GM21717 (cell line): ENCODE data around the gene ACAP1.
"Not testable (repeated sequence)": the region's sequence is repeated elsewhere in the genome, so short reads cannot be mapped to it uniquely, and the experiment has no call there.

Source experiments
- ATAC-seq: cut with Tn5 transposase; IDR thresholded peaks from one replicate; pipeline ENCODE4 v1.9.1; 2021; ENCODE audit warnings: mild to moderate bottlenecking, moderate library complexity; ENCODE audit not compliant: unreplicated experiment

Gene ACAP1

GRCh38 chr17:7328840-7329373 lies 7.4 kb upstream of the ACAP1 start, which contains the start of gene NEURL4:
Gene NEURL4, minus strand, starts transcription at chr17:7329335. Its CDS starts 23 bp downstream, at chr17:7329312.
- ATAC-seq, result peak; percentile 7

DNA sequence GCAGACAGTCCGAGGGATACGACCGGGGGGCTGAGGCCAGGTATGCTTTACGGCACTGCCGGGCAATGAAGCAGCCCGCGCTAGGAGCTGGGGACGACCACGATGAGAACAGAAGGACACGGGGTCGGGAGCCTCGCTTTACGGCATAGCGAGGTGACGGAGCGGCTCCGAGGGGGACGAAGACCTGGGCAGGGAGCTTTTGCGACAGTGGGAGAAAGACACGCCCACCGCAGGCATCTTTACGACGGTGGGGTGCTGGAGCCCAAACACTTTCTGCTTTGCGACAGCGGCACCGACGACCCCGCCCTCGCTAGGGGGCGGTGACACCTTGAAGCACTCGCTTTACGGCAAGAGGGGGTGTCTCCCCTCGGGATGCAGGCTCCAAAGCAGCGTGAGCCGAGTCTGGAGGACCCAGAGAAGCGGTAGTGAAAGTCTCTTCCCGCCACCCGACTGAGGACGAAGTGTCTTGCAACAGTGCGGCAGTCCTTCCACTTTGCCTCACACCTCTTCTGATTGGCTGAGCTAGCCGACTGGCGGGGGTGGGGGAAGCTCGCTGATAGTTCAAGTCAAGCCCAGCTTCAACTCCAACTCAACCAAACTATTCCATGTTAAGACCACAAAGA lies 6.8 kb upstream of the ACAP1 start:
- peak; percentile 49 for ATAC-seq

- peak; percentile 32 for ATAC-seq
Observed at GRCh38 chr17:7329997-7330637, 6.2 kb upstream of the ACAP1 start.

- ATAC-seq, result no peak
Observed at GRCh38 chr17:7330638-7331015, 5.7 kb upstream of the ACAP1 start.

DNA sequence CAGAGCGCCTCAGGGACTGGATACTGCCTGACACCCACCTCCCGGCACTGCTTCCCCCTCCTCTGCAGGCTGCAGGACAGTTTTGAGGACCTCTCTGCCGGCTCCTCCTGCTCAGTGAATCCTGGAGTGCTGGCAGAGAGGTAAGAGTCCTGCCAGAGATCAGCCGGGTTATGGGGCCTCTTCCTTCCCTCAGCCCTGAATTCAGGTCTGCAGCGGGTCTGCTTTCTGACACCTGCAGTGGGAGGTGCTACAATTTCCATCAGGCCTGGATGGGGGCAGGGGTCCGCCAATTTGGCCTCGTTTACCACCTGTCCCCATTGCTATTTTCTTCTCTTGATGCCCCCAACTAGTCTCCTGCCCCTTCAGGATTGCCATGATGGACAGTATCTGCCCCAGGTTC lies 4.2 kb upstream of the ACAP1 start:
- no peak for ATAC-seq

GRCh38 chr17:7332600-7333069 lies 3.7 kb upstream of the ACAP1 start:
- not testable (repeated sequence) for ATAC-seq

GRCh38 chr17:7334938-7335538 lies 1.3 kb upstream of the ACAP1 start:
- ATAC-seq, result no peak

DNA sequence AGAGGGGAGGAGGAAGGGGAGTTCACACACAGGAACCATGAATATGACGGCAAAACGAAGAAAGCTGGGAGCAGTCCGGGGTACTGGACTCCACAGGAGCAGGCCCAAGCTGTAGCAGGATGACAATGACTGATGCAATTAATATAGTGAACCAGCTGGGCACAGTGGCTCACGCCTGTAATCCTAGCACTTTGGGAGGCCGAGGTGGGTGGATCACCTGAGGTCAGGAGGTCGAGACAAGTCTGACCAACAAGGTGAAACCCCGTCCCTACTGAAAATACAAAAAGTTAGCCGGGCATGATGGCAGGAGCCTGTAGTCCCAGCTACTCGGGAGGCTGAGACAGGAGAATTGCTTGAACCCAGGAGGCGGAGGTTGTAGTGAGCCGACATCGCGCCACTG lies 564 bp upstream of the ACAP1 start:
- ATAC-seq, result not testable (repeated sequence)

- not testable (repeated sequence) for ATAC-seq
Observed at GRCh38 chr17:7337600-7337999, 1.3 kb downstream of the ACAP1 start.

DNA sequence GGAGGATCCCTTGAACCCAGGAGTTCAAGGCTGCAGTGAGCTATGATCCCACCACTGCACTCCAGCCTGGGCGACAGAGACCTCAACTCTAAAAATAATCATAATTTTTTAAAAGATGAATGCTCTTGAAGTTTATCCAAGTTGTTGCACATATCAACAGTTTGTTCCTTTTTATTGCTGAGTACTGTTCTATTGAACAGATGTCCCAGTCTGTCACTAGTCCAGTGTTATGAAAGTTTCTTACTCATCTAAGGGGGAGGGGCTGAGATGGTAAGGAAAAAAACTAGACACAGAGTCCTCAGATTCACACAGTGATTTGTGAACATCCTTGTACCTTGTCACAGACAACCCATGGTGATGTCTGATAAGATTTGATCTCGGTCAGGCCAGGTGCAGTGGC lies 3.9 kb downstream of the ACAP1 start:
- no peak for ATAC-seq

DNA sequence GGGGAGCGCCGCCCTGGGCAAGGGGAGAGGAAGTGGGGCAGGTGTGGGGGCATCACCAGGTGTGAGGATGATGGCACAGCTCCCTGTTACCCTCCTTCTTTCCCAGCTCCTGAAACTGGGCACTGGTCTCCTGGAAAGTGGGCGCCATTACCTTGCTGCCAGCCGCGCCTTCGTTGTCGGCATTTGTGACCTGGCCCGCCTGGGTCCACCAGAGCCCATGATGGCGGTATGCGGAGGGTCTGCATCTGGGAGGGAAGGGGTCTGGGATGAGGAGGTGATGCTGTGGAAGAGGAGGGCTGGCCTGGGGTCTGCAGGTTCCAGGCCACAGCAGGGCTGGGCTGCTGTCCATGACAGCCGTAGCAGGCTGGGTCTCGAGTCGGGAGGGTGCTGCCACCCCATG lies 5.5 kb downstream of the ACAP1 start:
- ATAC-seq, result no peak

- ATAC-seq, result no peak
Observed at GRCh38 chr17:7343250-7343649, 6.9 kb downstream of the ACAP1 start.

DNA sequence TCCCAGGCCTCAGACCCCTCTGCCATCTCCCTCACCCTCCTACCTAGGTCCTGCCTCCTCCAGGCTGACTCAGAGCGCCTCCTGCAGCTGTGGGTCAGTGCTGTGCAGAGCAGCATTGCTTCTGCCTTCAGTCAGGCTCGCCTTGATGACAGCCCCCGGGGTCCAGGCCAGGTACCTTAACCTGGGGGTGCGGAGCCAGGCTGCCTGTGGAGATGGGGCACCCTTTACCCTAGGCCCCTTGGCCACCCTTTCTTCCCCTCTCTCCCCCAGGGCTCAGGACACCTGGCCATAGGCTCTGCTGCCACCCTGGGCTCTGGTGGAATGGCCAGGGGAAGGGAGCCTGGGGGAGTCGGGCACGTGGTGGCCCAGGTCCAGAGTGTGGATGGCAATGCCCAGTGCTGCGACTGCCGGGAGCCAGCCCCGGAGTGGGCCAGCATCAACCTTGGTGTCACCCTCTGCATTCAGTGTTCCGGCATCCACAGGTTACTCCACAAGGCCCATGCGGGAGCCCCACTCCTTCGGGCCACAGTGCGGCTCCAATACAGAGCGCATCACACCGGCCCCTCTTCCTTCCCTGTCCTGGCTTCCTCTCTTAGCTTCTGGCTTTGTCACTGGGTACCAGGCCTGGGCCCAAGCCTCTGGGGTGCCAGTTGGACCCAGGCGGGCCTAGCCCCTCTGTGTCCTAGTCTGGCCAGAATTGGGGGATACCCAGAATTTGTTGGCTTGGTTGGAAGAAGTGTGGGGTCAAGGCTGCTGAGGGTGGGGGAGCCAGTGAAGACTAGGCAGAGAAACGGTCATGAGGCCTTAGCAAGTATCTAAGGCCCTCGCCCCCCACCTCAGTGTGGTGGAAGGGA lies 10.7 kb downstream of the ACAP1 start:
- ATAC-seq, result no peak

GRCh38 chr17:7347630-7348477 lies 11.5 kb downstream of the ACAP1 start:
- no peak for ATAC-seq

DNA sequence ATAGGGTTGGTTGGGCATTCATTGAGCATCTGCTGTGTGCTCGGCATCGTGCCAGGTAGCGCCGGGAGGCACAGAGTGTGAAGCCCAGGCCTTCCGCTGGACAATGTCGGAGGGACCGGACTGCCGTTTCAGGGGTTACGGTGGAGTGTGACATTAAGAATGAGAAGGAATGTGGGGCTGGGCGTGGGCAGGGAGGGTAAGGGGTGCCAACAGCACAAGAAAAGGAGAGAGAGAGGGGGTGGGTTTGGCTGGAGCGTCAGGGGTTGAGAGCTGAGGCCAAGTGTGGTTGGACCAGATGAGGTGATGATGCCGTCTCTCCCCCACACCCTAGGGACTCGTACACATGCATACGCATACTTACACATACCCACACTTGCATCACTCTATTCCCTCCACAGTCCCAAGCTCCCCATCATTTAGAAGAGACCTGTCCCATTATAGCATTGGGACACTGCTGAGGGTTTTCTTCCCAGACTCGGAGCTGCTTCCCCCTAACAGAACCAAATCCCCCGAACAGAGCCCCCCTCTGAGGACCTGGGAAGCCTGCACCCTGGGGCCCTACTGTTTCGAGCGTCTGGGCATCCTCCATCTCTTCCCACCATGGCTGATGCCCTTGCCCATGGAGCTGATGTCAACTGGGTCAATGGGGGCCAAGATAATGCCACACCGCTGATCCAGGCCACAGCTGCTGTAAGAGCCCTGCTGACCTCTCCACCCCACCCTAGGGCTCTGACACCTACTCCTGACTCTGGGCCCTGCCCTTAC lies 12.3 kb downstream of the ACAP1 start:
- ATAC-seq, result no peak

DNA sequence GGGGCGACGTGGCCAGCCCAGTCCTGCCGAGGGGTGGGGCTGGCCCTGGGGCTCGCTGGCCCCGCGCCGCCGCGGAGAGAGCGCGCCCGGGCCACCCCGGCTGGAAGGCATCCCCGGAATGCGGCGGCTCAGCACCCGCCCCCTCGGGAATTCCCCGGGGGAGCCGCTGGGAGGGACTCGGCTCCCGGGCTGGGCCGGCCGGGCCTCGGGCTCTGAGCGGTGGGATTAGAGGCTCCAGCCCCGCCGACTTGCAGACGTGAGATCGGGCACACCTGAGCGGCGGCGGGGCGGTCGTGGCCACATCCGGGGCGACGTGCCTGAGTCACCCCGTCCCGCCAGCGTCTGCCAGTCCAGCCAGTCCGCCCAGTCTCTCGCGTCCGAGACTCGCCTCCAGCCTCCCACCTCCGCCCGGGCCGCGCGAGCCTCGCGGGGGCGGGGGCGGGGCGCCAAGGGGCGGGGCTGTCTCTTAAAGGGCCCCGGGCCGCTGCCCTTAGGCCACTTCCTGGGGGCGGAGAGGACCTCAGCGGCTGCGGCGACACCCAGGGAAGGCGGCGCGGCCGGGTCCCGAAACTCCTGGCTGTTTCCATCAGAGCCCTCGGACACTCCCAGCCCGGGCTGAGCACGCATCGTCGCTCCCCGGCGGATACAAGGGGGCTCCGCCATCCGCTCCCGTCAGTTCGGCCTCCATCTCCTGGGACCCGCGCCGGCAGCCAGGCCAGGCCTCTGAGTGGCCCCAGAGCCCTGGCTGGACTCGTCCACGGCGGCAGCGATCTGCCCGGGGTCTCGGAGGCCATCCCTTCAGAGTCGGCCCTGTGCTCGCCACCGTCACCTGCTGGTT lies 15.6 kb downstream of the ACAP1 start, which contains the start of gene KCTD11:
Gene KCTD11 (plus strand): TSS at position 498 of the 838 bp plus-strand sequence.
- no peak for ATAC-seq

- no peak for ATAC-seq
Observed at GRCh38 chr17:7352503-7352889, 16.2 kb downstream of the ACAP1 start.

GRCh38 chr17:7352910-7353635 lies 16.7 kb downstream of the ACAP1 start:
- no peak for ATAC-seq
